ENCODE data around the gene TOP1.

DNA sequence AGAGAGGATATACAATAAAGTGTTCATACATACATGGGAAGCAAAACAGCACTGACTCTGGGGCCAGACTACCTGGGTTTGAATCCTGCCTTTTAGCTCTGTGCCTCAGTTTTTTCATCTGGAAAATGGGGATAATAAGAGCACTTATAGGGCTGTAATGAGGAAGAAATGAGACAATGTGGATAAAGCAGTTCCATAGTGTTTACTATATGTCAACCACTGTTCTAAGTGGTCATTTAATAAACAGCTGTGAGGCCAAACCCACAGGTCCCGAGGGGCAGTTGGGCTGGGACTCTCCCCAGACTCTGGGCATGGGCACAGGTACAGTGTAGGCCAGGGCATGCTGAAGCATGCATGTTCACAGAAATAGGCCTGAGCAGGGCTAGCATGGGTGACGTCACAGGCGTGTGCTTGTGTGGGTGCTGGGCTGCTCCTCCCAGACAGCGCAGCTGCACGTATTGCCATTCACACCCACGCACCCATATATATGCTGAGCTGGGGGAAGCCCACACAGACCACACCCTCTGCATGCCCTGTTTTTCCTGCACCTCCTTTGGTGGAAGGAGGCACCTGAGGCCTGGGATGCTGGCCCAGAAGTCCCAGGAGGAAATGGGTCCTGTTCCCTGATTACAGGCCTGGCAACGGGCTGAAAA, 105.2 kb downstream of the TOP1 start:
- TF ChIP-seq ZNF274 (IDR thresholded peaks at IDR 0.05; ENCODE audit: low read depth, low read length), result no peak
- no peak for TF ChIP-seq YY1 (IDR thresholded peaks at IDR 0.05; ENCODE audit: insufficient read depth, insufficient read length)
- TF ChIP-seq SUZ12 (IDR thresholded peaks at IDR 0.05; ENCODE audit: extremely low read depth, insufficient read depth, insufficient read length), result no peak
